Endothelial cell of umbilical vein (primary cell): Measurements from ENCODE around the gene KCNJ4. TPM values are rescaled to one million over a fixed set of nuclear protein-coding genes. Genes with fewer than 3 reads are reported as not detected.

Source experiments
- BruUV-seq: library from RNA; stranded (reverse); fragments of 400-500 nt; replicated peaks from 2 replicates; lab custom pipeline; 2021; lab: Mats Ljungman, UMichigan
- CTCF ChIA-PET: fragments of 300-600, 350-600 bp; sonication (Branson Sonifier 250); formaldehyde crosslinking; loops from one replicate; lab custom pipeline; 2021; ENCODE audit warnings: antibody characterized with exemption, inconsistent platforms; lab: Charles Lee
- POLR2A ChIA-PET: fragments of 300-600, 350-600 bp; sonication (Branson Sonifier 250); formaldehyde crosslinking; loops from one replicate; lab custom pipeline; 2021; ENCODE audit warnings: antibody characterized with exemption, inconsistent platforms; lab: Charles Lee
- DNase-seq: peaks from one replicate; pipeline ENCODE4 v3.0.0-alpha.2; 2011; ENCODE audit warnings: low read depth, low spot score
- FAIRE-seq: peaks from 2 replicates; lab custom pipeline; 2011; peaks lifted over from hg19 to GRCh38; lab: Jason Lieb, UNC
- H2AFZ ChIP-seq: 2 replicates; pipeline ENCODE4 v1.6.0; 2012; ENCODE audit warnings: low read depth, low read length, control low read depth, inconsistent platforms
- H3K27ac ChIP-seq: 2 replicates; pipeline ENCODE4 v1.5.1; 2011; ENCODE audit warnings: low read depth, mild to moderate bottlenecking, control low read depth, low read length, moderate library complexity; ENCODE audit not compliant: insufficient read depth
- H3K27me3 ChIP-seq, 2 experiments: 2 replicates each; pipeline versions ENCODE4 v1.6.0 to v1.6.1; 2011; ENCODE audit warnings: low read length in 2 of 2, mixed read lengths in 1 of 2; ENCODE audit not compliant: control insufficient read depth in 2 of 2, insufficient read depth in 2 of 2
- H3K36me3 ChIP-seq, 2 experiments: 2 replicates in 1 of 2; 3 replicates in 1 of 2; pipeline ENCODE4 v1.5.1; 2011; ENCODE audit warnings: low read length in 2 of 2, mild to moderate bottlenecking in 1 of 2, moderate library complexity in 1 of 2; ENCODE audit not compliant: control insufficient read depth in 2 of 2, insufficient read depth in 2 of 2; ENCODE audit errors: extremely low read depth in 1 of 2
- H3K4me1 ChIP-seq: 3 replicates; pipeline ENCODE4 v1.5.1; 2011; ENCODE audit warnings: mild to moderate bottlenecking, low read length; ENCODE audit not compliant: control insufficient read depth, insufficient read depth; ENCODE audit errors: extremely low read depth
- H3K4me2 ChIP-seq: 2 replicates; pipeline ENCODE4 v1.6.1; 2011; ENCODE audit warnings: low read length, control low read depth, mixed read lengths; ENCODE audit not compliant: insufficient read depth
- H3K4me3 ChIP-seq, 3 experiments: fragments of 200-600 bp in 1 of 3; sonication (generic), shearing (Covaris generic) in 1 of 3; replicated peaks in 1 of 3; 2 replicates each; pipeline ENCODE4 v1.5.1; 2011 to 2016; ENCODE audit warnings: control low read depth in 3 of 3, low read length in 3 of 3, mild to moderate bottlenecking in 2 of 3, inconsistent platforms in 1 of 3, low read depth in 1 of 3, moderate library complexity in 1 of 3; ENCODE audit not compliant: insufficient read depth in 1 of 3
- H3K79me2 ChIP-seq: 2 replicates; pipeline ENCODE4 v1.6.0; 2012; ENCODE audit warnings: low read length, inconsistent platforms; ENCODE audit not compliant: control insufficient read depth, insufficient read depth
- H3K9ac ChIP-seq: replicated peaks from 2 replicates; pipeline ENCODE3; 2011; ENCODE audit warnings: low read length, control low read depth; ENCODE audit not compliant: insufficient read depth; ENCODE audit errors: extremely low read depth
- H3K9me1 ChIP-seq: replicated peaks from 3 replicates; pipeline ENCODE4 v1.6.0; 2011; ENCODE audit warnings: mild to moderate bottlenecking, low read length; ENCODE audit not compliant: control insufficient read depth, insufficient read depth; ENCODE audit errors: extremely low read depth
- H3K9me3 ChIP-seq: replicated peaks from 2 replicates; pipeline ENCODE4 v1.5.1; 2012; ENCODE audit warnings: low read length, inconsistent platforms; ENCODE audit not compliant: control insufficient read depth, insufficient read depth
- H4K20me1 ChIP-seq: replicated peaks from 2 replicates; pipeline ENCODE3; 2011; ENCODE audit warnings: mild to moderate bottlenecking, low read length; ENCODE audit not compliant: control insufficient read depth, insufficient read depth; ENCODE audit errors: extremely low read depth
- EZH2 ChIP-seq: IDR thresholded peaks from 2 replicates; pipeline ENCODE4 v1.6.1; 2012; ENCODE audit warnings: borderline replicate concordance, low read depth, mild to moderate bottlenecking, moderate library complexity, low read length, inconsistent platforms; ENCODE audit not compliant: severe bottlenecking
- FOS ChIP-seq: IDR thresholded peaks from 2 replicates; pipeline ENCODE4 v1.6.1; 2011; ENCODE audit warnings: mild to moderate bottlenecking, low read length, moderate library complexity, borderline replicate concordance; ENCODE audit not compliant: insufficient read depth
- GATA2 ChIP-seq: IDR thresholded peaks from 2 replicates; pipeline ENCODE4 v1.7.0; 2011; ENCODE audit warnings: low read depth, mild to moderate bottlenecking, moderate library complexity, mixed read lengths, low read length; ENCODE audit not compliant: insufficient read length, insufficient read depth
- JUN ChIP-seq: IDR thresholded peaks from 2 replicates; pipeline ENCODE4 v1.6.1; 2011; ENCODE audit warnings: borderline replicate concordance, low read depth; ENCODE audit not compliant: insufficient read length, insufficient read depth
- MYC ChIP-seq: IDR thresholded peaks from one replicate; pipeline ENCODE4 v1.6.1; 2011; ENCODE audit warnings: mild to moderate bottlenecking, low read depth, low read length
- POLR2A ChIP-seq: IDR thresholded peaks from 2 replicates; pipeline ENCODE4 v1.6.1; 2012; ENCODE audit warnings: low read depth, mild to moderate bottlenecking, control low read depth, low read length
- POLR2AphosphoS5 ChIP-seq: IDR thresholded peaks from 2 replicates; pipeline ENCODE4 v1.6.1; 2012; ENCODE audit warnings: low read depth, mild to moderate bottlenecking, control low read depth, low read length, moderate library complexity; ENCODE audit not compliant: insufficient read depth
- dilution Hi-C: fragments of 300-500 bp; cut with MboI; formaldehyde crosslinking; loops from one replicate; pipeline ENCODE4 v1.15.0; 2019; ENCODE audit warnings: low sequenced_read_pairs; ENCODE audit not compliant: extremely low pct_ligation_motif_present
- intact Hi-C: fragments of 100-400 bp; cut with micrococcal nuclease; formaldehyde crosslinking; loops from one replicate; pipeline ENCODE4 v1.10.0; 2022
- polyA plus RNA-seq, 4 experiments: library from polyadenylated mRNA; depleted of rRNA in 3 of 4; stranded (reverse) in 3 of 4; unstranded in 1 of 4; fragments of >200 nt; gene quantifications; 2 replicates each; pipeline versions ENCODE4 v1.2.1 to v1.2.3, GENCODE V29; 2011 to 2012; ENCODE audit warnings: missing spikeins in 1 of 4
- total RNA-seq: library from RNA; stranded (reverse); gene quantifications from 2 replicates; pipeline ENCODE4 v1.2.3, GENCODE V29; 2021
- TF ChIP-seq, protein P1 (sequence below), 2 donors: IDR thresholded peaks; 1 replicate in 1 of 2; 2 replicates in 1 of 2; pipeline ENCODE4 v1.5.1; 2011; ENCODE audit warnings: low read length in 2 of 2, mild to moderate bottlenecking in 2 of 2, moderate library complexity in 2 of 2, control low read depth in 1 of 2, inconsistent platforms in 1 of 2, low read depth in 1 of 2; ENCODE audit not compliant: insufficient read depth in 1 of 2; ENCODE audit errors: extremely low read depth in 1 of 2

KCNJ4 gene
- total and polyA plus RNA-seq, 2 donors (not counting 3 experiments of a cell fraction or from before 2014, with no cell fraction given) = not detected

DNA sequence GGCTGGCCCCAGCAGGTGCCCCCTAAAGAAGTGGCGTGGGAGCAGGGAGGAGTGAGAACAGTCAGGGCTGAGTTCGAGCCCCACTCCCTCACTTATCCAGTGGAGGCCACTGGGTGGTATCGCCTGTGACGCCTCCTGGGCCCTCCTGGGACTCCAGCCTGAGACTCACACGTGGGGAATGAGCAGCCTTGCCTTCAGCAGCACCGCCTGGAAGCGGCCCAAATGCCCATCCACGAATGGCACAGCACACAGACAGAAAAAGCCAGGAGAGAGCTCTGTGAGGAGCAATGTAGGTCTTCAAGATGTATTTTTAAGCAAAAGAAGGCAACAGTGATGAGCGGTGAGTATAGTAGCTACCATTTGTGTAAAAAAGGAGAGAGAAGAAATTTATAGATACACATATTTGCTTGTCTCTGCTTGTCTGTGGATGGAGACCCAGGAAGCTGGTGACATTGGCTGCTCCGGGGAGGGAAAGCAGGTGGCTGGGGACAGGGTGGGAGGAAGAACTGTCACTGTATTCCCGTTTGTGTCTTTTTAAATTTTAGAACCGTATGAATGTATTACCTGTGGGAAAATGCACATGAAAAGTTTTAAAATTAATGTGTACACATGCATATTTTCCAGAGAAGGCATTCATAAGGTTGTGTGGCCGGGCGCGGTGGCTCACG is 13.2 kb downstream of the KCNJ4 start:
- Histone ChIP-seq H3K27me3 (peaks cover 4% of the 10 kb centered on the region in 2 experiments), H3K9me1 (no peaks in the 10 kb centered on the region), H3K9ac (no peak overlapping the region), H3K9me3 (no peaks in the 10 kb centered on the region), H3K4me2 (no peak overlapping the region), H3K79me2 (no peaks in the 10 kb centered on the region), H3K27ac (no peak overlapping the region), H3K36me3 (no peaks in the 10 kb centered on the region), H2AFZ (no peak overlapping the region), H4K20me1 (no peaks in the 10 kb centered on the region), H3K4me1 (no peaks in the 10 kb centered on the region), H3K4me3 (no peak overlapping the region)
- ChIA-PET POLR2A (no interaction called here), CTCF (interaction anchor here (1.0 kb wide), 1 partner anchor 13 kb away, joined by 8 read pairs; no protein-coding TSS in a partner anchor)
- no TSS peak for BruUV-seq
- dilution Hi-C loops (no loop called here), intact Hi-C loops (no loop called here)
- FAIRE-seq = no peak
- DNase-seq = no peak
- TF ChIP-seq GATA2 = no peak
- TF ChIP-seq, protein P1, sequence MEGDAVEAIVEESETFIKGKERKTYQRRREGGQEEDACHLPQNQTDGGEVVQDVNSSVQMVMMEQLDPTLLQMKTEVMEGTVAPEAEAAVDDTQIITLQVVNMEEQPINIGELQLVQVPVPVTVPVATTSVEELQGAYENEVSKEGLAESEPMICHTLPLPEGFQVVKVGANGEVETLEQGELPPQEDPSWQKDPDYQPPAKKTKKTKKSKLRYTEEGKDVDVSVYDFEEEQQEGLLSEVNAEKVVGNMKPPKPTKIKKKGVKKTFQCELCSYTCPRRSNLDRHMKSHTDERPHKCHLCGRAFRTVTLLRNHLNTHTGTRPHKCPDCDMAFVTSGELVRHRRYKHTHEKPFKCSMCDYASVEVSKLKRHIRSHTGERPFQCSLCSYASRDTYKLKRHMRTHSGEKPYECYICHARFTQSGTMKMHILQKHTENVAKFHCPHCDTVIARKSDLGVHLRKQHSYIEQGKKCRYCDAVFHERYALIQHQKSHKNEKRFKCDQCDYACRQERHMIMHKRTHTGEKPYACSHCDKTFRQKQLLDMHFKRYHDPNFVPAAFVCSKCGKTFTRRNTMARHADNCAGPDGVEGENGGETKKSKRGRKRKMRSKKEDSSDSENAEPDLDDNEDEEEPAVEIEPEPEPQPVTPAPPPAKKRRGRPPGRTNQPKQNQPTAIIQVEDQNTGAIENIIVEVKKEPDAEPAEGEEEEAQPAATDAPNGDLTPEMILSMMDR (IDR thresholded peaks at IDR 0.05; ENCODE audit: extremely low read depth in 1 of 2, insufficient read depth in 1 of 2, low read depth in 1 of 2, low read length in 2 of 2) = no peak
- TF ChIP-seq POLR2AphosphoS5 = no peak
- no peak for TF ChIP-seq JUN
- TF ChIP-seq EZH2 = no peak
- TF ChIP-seq MYC = no peak
- TF ChIP-seq FOS = no peak
- no peak for TF ChIP-seq POLR2A
